Sigmoid colon (tissue), 7 donors: ENCODE data around the gene CFAP53. TPM values are rescaled to one million over a fixed set of nuclear protein-coding genes. Genes with fewer than 3 reads are reported as not detected.

Experiments used
- DNase-seq: peaks from one replicate; pipeline ENCODE4 v3.0.0-alpha.2; 2019
- H3K27ac ChIP-seq, 4 donors: fragments of 200-600 bp; sonication (generic); one replicate each; pipeline ENCODE4 v1.5.1; 2016 to 2019; ENCODE audit warnings: mild to moderate bottlenecking in 1 of 4
- H3K27me3 ChIP-seq, 3 donors: fragments of 200-600 bp; sonication (generic); one replicate each; pipeline ENCODE4 v1.5.1; 2019; ENCODE audit warnings: mild to moderate bottlenecking in 1 of 3
- H3K36me3 ChIP-seq, 4 donors: fragments of 200-600 bp; sonication (generic); one replicate each; pipeline ENCODE4 v1.5.1; 2016 to 2019
- H3K4me1 ChIP-seq, 4 donors: fragments of 200-600 bp; sonication (generic); one replicate each; pipeline ENCODE4 v1.5.1; 2017 to 2019
- H3K4me3 ChIP-seq, 4 donors: fragments of 200-600 bp; sonication (generic); one replicate each; pipeline ENCODE4 v1.5.1; 2017 to 2019; ENCODE audit warnings: mild to moderate bottlenecking in 2 of 4, moderate library complexity in 1 of 4
- H3K9me3 ChIP-seq, 4 donors: fragments of 200-600 bp in 3 of 4; sonication (generic) in 3 of 4; one replicate each; pipeline versions ENCODE4 v1.5.1 to v1.6.1; 2013 to 2019
- CTCF ChIP-seq, 4 experiments: fragments of 450-650 bp in 3 of 4; fragments of 200-600 bp in 1 of 4; IDR thresholded peaks; one replicate each; pipeline ENCODE4 v1.5.1; 2016 to 2019; ENCODE audit warnings: antibody characterized with exemption in 4 of 4, mild to moderate bottlenecking in 3 of 4, moderate library complexity in 2 of 4
- EP300 ChIP-seq, 4 donors: sonication (generic); formaldehyde crosslinking; IDR thresholded peaks; one replicate each; pipeline ENCODE4 v1.6.1; 2017; ENCODE audit warnings: antibody characterized with exemption in 4 of 4
- POLR2A ChIP-seq, 2 donors: fragments of 450-650 bp; IDR thresholded peaks; one replicate each; pipeline ENCODE4 v1.6.1; 2016; ENCODE audit warnings: antibody characterized with exemption in 2 of 2, mild to moderate bottlenecking in 2 of 2, moderate library complexity in 2 of 2
- POLR2AphosphoS5 ChIP-seq, 4 donors: sonication (generic); formaldehyde crosslinking; IDR thresholded peaks; one replicate each; pipeline ENCODE4 v1.6.1; 2017; ENCODE audit warnings: antibody characterized with exemption in 4 of 4
- WGBS, 2 donors: extraction: QIAGEN DNeasy Blood & Tissue Kit; methylation state at CpG; one replicate each; pipeline ENCODE4 v1.1.7; 2013; 5-methylcytosine and 5-hydroxymethylcytosine counted together
- intact Hi-C: fragments of 100-400 bp; cut with DNase I; formaldehyde crosslinking; loops from one replicate; pipeline ENCODE4 v1.15.1; 2023
- polyA plus RNA-seq, 3 donors: library from polyadenylated mRNA; stranded (reverse); fragments of 200-250 nt; gene quantifications; one replicate each; pipeline ENCODE4 v1.2.3, GENCODE V29; 2013
- total RNA-seq, 4 donors: library from RNA; depleted of rRNA; stranded (reverse); fragments of >200 nt; gene quantifications; one replicate each; pipeline ENCODE4 v1.1.0, GENCODE V29; 2016
- donor health status: healthy with polysubstance abuse.
- donor health status: Bipolar disorder and iron deficiency.
- donor health status: healthy.

CFAP53 gene
- total and polyA plus RNA-seq, 7 donors: 0.23 to 0.46 (median 0.27) TPM; not detected in 4

- no peak for DNase-seq
- no peak overlapping the region for H3K27ac ChIP-seq
- peaks cover 0 to 12% (median 10%) of the 10 kb centered on the region in 4 donors for H3K4me1 ChIP-seq
- H3K27me3 ChIP-seq: peaks cover 15 to 56% (median 36%) of the 10 kb centered on the region in 3 donors
- H3K9me3 ChIP-seq: no peaks in the 10 kb centered on the region
- intact Hi-C loops: no loop called here
- WGBS, 2 donors: 73 to 89% methylated on average over 5 of the region's 5 CpGs
- no peak for TF ChIP-seq EP300 (IDR thresholded peaks at IDR 0.05)
- TF ChIP-seq POLR2A (IDR thresholded peaks at IDR 0.05): no peak
- no peak for TF ChIP-seq CTCF (IDR thresholded peaks at IDR 0.05)
- TF ChIP-seq POLR2AphosphoS5 (IDR thresholded peaks at IDR 0.05): no peak
- no peak overlapping the region for H3K4me3 ChIP-seq
- no peaks in the 10 kb centered on the region for H3K36me3 ChIP-seq
Measured at GRCh38 chr18:50199346-50199855, 66.9 kb downstream of the CFAP53 start.

GRCh38 chr18:50196261-50196660 is 70.0 kb downstream of the CFAP53 start:
- intact Hi-C loops: no loop called here
- Histone ChIP-seq H3K27me3 (peaks cover 19 to 80% (median 48%) of the 10 kb centered on the region in 3 donors), H3K27ac (no peak overlapping the region), H3K4me3 (no peak overlapping the region), H3K36me3 (no peaks in the 10 kb centered on the region), H3K9me3 (no peaks in the 10 kb centered on the region), H3K4me1 (peaks cover 0 to 24% (median 21%) of the 10 kb centered on the region in 4 donors)
- 87 to 93% methylated on average over 3 of the region's 3 CpGs for WGBS, 2 donors
- no peak for DNase-seq
- no peak for TF ChIP-seq EP300 (IDR thresholded peaks at IDR 0.05)
- TF ChIP-seq CTCF (IDR thresholded peaks at IDR 0.05): no peak
- TF ChIP-seq POLR2A (IDR thresholded peaks at IDR 0.05): no peak
- no peak for TF ChIP-seq POLR2AphosphoS5 (IDR thresholded peaks at IDR 0.05)

GRCh38 chr18:50195689-50196088 is 70.6 kb downstream of the CFAP53 start:
- H3K4me3 ChIP-seq: no peak overlapping the region
- WGBS, 2 donors: 30 to 38% methylated on average over 10 of the region's 10 CpGs

GRCh38 chr18:50194631-50195532 is 71.4 kb downstream of the CFAP53 start, which contains the start of gene MYO5B:
Gene MYO5B, minus strand, starts transcription at chr18:50195147. Its CDS starts 354 bp downstream, at chr18:50194793.
- H3K27me3 ChIP-seq: peaks cover 19 to 78% (median 48%) of the 10 kb centered on the region in 3 donors

More at GRCh38 chr18:50195689-50196088, 70.6 kb downstream of the CFAP53 start:
- DNase-seq: no peak
- Histone ChIP-seq H3K9me3 (no peaks in the 10 kb centered on the region), H3K27ac (no peak overlapping the region), H3K4me1 (peaks cover 0 to 24% (median 21%) of the 10 kb centered on the region in 4 donors), H3K27me3 (peaks cover 19 to 80% (median 48%) of the 10 kb centered on the region in 3 donors), H3K36me3 (no peaks in the 10 kb centered on the region)
- intact Hi-C loops: no loop called here
- no peak for TF ChIP-seq EP300 (IDR thresholded peaks at IDR 0.05)
- no peak for TF ChIP-seq POLR2AphosphoS5 (IDR thresholded peaks at IDR 0.05)
- no peak for TF ChIP-seq CTCF (IDR thresholded peaks at IDR 0.05)
- no peak for TF ChIP-seq POLR2A (IDR thresholded peaks at IDR 0.05)

More at GRCh38 chr18:50194631-50195532, 71.4 kb downstream of the CFAP53 start, which contains the start of gene MYO5B:
- TF ChIP-seq POLR2AphosphoS5 (IDR thresholded peaks at IDR 0.05) (no peak), POLR2A (IDR thresholded peaks at IDR 0.05) (no peak), EP300 (IDR thresholded peaks at IDR 0.05) (no peak), CTCF (IDR thresholded peaks at IDR 0.05) (no peak)
- no peaks in the 10 kb centered on the region for H3K9me3 ChIP-seq
- peaks cover 0 to 24% (median 21%) of the 10 kb centered on the region in 4 donors for H3K4me1 ChIP-seq
- intact Hi-C loops: no loop called here
- H3K4me3 ChIP-seq: peak within 1 kb of the TSS; percentile 9 to 59 (median 54)
- no peak for DNase-seq
- H3K36me3 ChIP-seq: no peaks in the 10 kb centered on the region
- WGBS, 2 donors: 1% methylated on average over 115 of the region's 115 CpGs
- peak within 1 kb of the TSS in 1 of 4 donors; percentile 17 for H3K27ac ChIP-seq
